Adipose tissue (tissue), 3 donors: Measurements from ENCODE around the gene CTNNA2. TPM values are rescaled to one million over a fixed set of nuclear protein-coding genes. Genes with fewer than 3 reads are reported as not detected.

Experiments used
- H3K27ac ChIP-seq: one replicate; pipeline ENCODE4 v1.5.1; 2013; ENCODE audit warnings: low read depth, low read length
- WGBS, 3 donors: extraction: QIAGEN DNeasy Blood & Tissue Kit; methylation state at CpG; one replicate each; pipeline ENCODE4 v1.1.7; 2013; 5-methylcytosine and 5-hydroxymethylcytosine counted together
- polyA plus RNA-seq, 3 donors: library from polyadenylated mRNA; stranded (reverse); fragments of 200-250 nt; gene quantifications; one replicate each; pipeline ENCODE4 v1.2.3, GENCODE V29; 2013
- donor health status: healthy with polysubstance abuse.
- donor health status: Bipolar disorder and iron deficiency.
- donor health status: healthy.

CTNNA2 gene
- polyA plus RNA-seq, 3 donors = 0.07 to 0.47 TPM; not detected in 1

GRCh38 chr2:80222644-80223043 is 709.8 kb downstream of the CTNNA2 start:
- no peak overlapping the region for H3K27ac ChIP-seq
- 62 to 93% (median 89%) methylated on average over 2 of the region's 2 CpGs for WGBS, 3 donors

DNA sequence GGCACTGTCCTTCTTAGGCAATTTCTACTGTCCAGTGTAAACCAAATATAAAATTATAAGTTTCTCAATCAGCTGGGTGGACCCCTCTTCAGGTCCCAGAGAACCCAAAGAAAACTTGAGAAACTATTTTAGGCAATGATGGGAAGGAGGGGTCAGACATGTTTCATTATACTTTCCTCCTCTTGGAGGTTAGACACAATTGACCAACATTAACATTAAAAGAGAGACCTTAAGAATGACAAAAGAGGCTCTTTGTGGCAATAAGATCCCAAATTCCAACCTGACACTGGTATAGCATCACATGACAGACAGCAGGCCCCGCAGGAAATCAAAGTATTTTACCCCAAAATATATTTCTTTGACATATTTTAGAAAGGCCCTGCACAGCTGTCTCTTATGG is 718.6 kb downstream of the CTNNA2 start:
- 62 to 74% (median 71%) methylated on average over 1 of the region's 1 CpG for WGBS, 3 donors
- no peak overlapping the region for H3K27ac ChIP-seq

DNA sequence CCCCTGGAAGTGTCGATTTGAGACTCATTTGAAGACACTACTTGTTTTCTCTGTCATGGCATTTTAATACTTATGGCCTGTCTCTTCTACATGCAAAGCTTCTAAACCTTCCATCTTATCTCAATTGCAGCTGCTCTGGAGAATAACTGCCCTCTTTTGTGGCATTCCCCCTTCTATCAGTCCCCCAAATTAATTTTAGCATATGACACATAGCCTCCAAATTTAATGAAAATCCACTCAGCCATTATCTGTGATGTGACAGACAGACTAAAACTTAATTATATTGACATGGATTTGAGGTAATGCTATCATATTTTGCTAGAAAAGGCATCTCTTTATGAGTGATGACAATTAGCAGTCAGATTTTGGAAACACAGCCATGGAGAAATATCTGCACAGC is 720.5 kb downstream of the CTNNA2 start:
- WGBS, 3 donors = 69 to 82% (median 73%) methylated on average over 1 of the region's 1 CpG
- H3K27ac ChIP-seq = no peak overlapping the region

DNA sequence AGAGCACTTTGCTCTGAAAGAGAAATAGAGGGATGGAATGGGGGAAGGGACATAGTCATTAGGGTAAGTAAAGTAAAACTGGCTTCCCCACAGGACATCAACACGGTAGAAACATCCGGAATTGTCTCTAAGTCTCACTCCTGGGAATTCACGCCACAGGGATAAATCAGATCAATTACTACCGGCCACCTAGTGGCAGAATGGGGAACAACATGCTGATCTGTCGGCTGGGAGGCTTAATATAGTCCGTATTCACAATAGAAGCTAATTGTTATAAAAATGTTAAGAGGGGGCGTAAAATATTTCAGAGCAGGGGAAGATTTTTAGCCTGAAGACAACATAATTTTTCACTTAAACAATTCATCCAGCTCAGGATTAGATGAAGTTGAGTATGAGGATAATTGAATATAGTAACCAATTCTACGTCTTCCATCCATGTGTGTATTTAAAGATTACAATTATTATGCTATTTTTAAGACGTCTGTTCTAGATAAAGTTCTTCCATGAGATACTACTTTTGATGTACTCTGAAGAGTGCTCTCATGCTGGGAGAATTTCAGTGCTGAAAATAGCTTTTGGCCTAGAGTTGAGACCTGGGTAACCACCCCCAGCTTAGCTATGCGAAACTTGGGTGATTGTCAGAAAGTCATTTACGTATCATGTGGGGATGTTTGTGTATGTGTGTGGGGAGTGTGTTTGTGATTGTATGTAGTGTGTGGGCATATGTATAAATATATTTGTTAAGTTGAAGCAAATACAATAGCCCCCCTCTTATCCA is 726.0 kb downstream of the CTNNA2 start:
- no peak overlapping the region for H3K27ac ChIP-seq
- 49 to 60% (median 58%) methylated on average over 11 of the region's 11 CpGs for WGBS, 3 donors

- WGBS, 3 donors = 31 to 43% (median 32%) methylated on average over 3 of the region's 3 CpGs
- H3K27ac ChIP-seq = no peak overlapping the region
Measured at GRCh38 chr2:80242355-80242910, 729.6 kb downstream of the CTNNA2 start.

DNA sequence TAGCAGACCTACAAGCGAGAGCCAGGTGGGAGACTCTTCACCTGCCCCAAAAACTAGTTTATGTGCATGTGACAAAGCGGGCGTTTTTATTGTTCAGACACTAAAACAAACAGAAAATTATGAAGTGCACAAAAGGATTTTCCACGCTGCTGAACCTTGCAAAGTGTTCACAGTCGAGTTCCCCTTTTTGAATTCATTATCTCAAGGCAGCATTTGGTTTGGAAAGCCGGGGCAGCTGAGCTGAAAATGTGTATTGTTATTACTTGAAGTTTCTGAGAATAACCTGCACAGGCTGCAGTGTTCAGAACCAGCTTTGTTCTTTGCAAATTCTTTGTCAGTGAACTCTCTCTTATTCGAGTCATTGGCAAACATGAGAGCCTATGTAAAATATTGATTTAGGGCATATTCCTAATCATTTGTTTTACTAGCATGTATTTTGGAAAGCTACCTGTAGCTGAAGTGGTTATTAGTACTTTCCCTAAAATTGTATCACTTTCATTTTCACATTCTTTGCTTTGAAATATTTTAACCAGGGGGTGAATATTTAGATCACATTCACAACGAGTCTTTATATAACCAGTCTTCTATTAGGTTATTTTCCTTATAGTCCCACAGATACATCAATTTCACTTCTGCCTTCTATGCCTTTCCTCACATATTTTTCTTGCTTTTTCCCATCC is 732.2 kb downstream of the CTNNA2 start:
- WGBS, 3 donors = 48 to 51% (median 49%) methylated on average over 8 of the region's 8 CpGs

GRCh38 chr2:80246534-80246933 is 733.7 kb downstream of the CTNNA2 start:
- WGBS, 3 donors = 90 to 100% (median 93%) methylated on average over 1 of the region's 1 CpG

More for the DNA sequence above, 732.2 kb downstream of the CTNNA2 start:
- H3K27ac ChIP-seq = no peak overlapping the region

DNA sequence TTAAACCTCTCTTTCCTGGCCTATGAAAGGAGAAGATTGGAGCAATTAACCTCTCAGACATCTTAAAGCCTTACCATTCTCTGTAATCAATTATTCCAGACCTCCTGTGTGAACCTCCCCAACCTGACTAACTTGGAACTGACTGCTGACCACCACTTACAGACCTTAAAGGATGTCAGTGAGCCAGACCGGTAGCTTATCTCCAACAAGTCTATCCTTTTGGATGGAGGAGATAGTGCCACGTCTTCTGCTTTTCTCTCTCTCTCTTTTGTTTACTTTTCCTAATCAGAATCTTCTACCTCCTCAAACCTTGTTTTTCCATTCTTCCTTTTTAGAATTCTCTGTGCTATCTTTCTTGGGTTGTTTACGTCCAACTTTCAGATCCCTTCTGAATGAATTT is 734.5 kb downstream of the CTNNA2 start:
- no peak overlapping the region for H3K27ac ChIP-seq
- WGBS, 3 donors = 66 to 91% (median 88%) methylated on average over 3 of the region's 3 CpGs

More at GRCh38 chr2:80246534-80246933, 733.7 kb downstream of the CTNNA2 start:
- H3K27ac ChIP-seq = no peak overlapping the region

GRCh38 chr2:80248146-80248545 is 735.3 kb downstream of the CTNNA2 start:
- H3K27ac ChIP-seq = no peak overlapping the region
- WGBS, 3 donors = 68 to 80% (median 72%) methylated on average over 3 of the region's 3 CpGs

DNA sequence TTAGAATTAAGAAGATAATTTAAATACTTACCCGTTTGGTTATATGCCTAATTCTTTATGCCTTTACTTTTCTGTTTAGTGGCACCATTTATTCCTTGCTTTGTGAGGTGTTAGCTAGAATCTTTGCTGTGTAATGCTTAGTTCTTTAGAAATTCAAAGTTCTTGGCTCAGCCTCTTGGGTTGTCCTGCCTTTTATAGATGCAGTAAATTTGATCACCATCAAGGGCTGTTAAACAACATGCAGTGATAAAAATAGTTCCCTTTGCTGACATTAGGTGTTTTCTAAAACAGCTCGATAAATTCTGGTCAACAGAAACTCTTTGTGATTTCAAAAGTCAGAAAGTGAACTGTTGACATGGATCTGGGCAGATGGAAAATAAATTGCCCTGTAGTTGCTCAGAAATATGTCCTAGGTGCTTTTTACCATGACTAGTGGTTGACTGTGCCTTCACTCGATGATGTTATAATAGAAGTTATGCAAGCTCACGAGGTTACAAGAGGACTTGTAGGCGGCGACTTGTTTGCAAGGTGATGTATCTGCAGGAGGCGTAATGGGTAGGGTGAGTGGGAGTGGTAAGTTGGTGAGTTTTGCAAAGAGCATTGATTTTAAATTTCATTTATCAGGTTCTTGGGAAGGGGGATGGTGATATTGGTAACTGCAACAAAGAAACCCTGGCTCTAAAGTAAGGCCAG is 739.6 kb downstream of the CTNNA2 start:
- 73 to 92% (median 91%) methylated on average over 7 of the region's 7 CpGs for WGBS, 3 donors

DNA sequence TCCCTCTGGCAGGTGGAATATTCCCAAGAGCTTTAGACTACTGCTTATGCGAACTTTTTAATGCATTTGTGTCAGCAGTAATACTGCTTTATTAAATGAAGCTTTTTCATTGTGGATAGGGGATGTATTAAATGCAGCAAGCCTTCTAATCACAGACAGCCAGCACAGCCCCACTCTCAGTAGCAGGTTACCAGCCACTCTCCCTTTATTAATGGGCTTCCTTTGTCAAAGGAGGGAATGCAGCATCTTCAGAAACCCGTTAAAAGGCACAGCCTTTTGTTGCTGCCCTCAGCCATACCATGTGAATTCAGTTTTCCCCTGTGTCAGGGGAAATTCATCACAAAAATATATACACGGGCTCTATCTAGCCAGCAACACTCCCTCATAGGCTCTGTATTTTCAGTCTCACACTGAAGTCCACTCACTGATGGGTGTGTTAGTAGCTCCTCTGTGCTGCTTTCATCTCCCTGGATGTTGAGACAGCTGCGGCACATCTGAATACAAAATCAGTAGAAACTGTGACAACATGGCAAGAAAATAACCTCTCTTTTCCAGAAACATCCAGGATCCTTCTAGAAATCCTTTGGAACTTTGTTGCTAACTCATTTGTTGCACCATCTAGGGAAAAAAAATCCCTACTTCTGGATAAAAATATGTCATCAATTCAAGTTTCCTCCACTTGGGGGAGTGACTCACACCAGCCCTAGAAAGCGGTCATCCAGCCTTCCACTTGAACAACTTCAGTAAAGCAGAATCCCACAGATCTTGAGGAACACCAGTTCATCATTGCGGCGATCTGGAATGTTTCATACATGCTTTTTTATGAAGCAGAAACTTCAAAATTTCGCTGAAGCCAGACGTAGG is 743.3 kb downstream of the CTNNA2 start:
- 53 to 73% (median 54%) methylated on average over 9 of the region's 9 CpGs for whole genome bisulfite sequencing, 3 donors
- no peak overlapping the region for H3K27ac ChIP-seq

More for the DNA sequence above, 739.6 kb downstream of the CTNNA2 start:
- H3K27ac ChIP-seq = no peak overlapping the region

GRCh38 chr2:80256782-80257167 is 743.9 kb downstream of the CTNNA2 start:
- 38 to 63% (median 50%) methylated on average over 3 of the region's 3 CpGs for WGBS, 3 donors
- no peak overlapping the region for H3K27ac ChIP-seq

GRCh38 chr2:80257450-80257849 is 744.6 kb downstream of the CTNNA2 start:
- H3K27ac ChIP-seq = no peak overlapping the region
- 91 to 94% (median 93%) methylated on average over 4 of the region's 4 CpGs for WGBS, 3 donors

DNA sequence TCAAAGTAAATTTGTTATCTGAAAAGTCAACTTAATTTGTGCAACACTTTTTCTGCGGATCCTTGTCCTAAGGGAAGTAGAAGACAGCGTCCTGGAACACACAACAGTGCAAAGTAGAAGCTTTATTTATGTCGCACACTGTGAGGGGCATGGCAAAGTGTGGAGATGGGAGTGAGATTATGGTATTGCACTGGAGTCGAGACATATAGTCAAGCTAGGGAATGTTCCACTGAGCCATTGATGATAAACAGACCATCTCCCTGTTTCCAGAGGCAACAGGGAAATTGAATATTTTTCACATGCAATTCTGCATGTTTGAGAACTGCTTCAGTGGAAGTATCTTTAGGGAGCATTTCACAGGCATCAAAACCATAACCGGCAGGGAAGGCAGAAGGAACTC is 745.5 kb downstream of the CTNNA2 start:
- 63 to 66% (median 65%) methylated on average over 5 of the region's 5 CpGs for WGBS, 3 donors
- H3K27ac ChIP-seq = no peak overlapping the region

DNA sequence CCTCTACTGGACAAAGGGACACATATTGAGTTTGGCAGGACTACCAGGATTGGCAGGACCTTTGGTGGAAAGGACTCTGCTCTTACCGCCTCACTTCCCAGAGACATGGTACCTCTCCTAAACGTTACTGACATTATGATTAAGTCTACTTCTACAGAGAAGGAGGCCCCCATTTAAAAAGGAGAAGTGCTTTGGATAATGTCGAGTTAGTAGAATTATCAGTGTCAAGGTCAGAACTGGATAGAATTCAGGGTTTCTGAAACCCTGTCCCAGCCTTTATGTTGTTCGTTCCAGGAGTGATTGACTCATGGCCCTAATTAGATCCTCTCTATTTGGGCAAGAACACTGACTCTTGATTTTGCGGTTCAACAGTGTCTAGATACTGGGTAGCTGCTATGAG is 745.9 kb downstream of the CTNNA2 start:
- H3K27ac ChIP-seq = no peak overlapping the region
- 70 to 81% (median 78%) methylated on average over 5 of the region's 5 CpGs for WGBS, 3 donors

- no peak overlapping the region for H3K27ac ChIP-seq
- 56 to 82% (median 75%) methylated on average over 3 of the region's 3 CpGs for WGBS, 3 donors
Measured at GRCh38 chr2:80259292-80259691, 746.4 kb downstream of the CTNNA2 start.

DNA sequence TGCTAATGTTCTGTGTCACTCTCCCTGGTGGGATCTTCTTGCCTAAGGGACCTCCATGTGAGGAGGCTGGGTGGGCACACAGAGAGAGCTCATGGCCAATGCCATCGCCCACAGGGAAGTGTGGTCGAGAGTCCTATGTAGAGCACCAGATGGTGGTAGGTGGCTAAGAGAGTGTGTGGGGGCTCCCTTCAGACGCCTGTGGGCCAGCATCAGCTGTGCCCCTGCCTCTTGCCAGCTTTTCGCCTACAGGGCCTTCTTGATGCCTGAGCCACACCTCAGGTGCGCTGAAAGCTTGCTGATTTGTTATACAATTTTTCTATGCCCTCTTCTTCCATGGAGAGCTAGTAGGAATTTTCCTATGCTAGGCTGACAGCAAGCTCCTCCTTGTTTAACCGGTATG is 753.4 kb downstream of the CTNNA2 start:
- WGBS, 3 donors = 69 to 88% (median 85%) methylated on average over 6 of the region's 6 CpGs
- H3K27ac ChIP-seq = no peak overlapping the region

DNA sequence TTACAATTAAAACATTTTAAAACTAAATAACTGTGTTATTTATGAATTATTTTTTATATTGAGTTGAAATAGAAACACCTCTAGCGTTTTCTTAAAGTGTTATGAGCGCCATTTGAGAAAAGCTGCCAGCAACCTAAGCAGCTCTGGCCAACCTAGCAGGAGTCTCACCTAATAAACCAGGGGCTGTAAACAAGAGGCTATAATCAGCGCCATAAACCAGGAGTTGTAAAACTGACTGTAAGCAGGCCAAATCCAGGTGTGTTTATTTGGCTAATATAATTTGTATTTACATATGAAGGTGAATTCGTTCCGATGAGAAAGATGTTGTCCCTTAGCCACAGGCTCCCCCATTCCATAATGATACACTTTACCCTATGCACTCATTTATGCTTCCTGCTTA is 757.0 kb downstream of the CTNNA2 start:
- 71 to 91% (median 80%) methylated on average over 5 of the region's 5 CpGs for WGBS, 3 donors
- no peak overlapping the region for H3K27ac ChIP-seq
